Measurements from ENCODE around the gene PUM1. TPM values are rescaled to one million over a fixed set of nuclear protein-coding genes. Genes with fewer than 3 reads are reported as not detected.

PUM1 gene
- total and polyA plus RNA-seq, 2 donors: 35.4 to 36.3 TPM

- Histone ChIP-seq H3K27ac (ENCODE audit: low read depth in 1 of 2, low read length in 1 of 2) (no peak overlapping the region), H3K4me3 (ENCODE audit: low read length in 2 of 2) (no peak overlapping the region), H3K9me3 (ENCODE audit: control insufficient read depth in 2 of 2, insufficient read depth in 1 of 2, low read length in 1 of 2) (no peaks in the 10 kb centered on the region), H3K36me3 (ENCODE audit: control insufficient read depth in 2 of 2, insufficient read depth in 2 of 2, low read length in 1 of 2) (no peaks in the 10 kb centered on the region), H3K4me1 (ENCODE audit: control insufficient read depth in 2 of 2, insufficient read depth in 2 of 2, low read length in 2 of 2) (peaks cover 0 to 8% of the 10 kb centered on the region in 2 donors), H3K27me3 (ENCODE audit: control insufficient read depth in 2 of 2, insufficient read depth in 1 of 2, low read length in 1 of 2) (peaks cover 45 to 90% of the 10 kb centered on the region in 2 donors)
- 92% methylated on average over 9 of the region's 9 CpGs for WGBS
- no peak for DNase-seq (ENCODE audit: low read depth in 6 of 9, low spot score in 9 of 9)
These were observed 158.7 kb downstream of the PUM1 start for GRCh38 chr1:30906631-30907441.

DNA sequence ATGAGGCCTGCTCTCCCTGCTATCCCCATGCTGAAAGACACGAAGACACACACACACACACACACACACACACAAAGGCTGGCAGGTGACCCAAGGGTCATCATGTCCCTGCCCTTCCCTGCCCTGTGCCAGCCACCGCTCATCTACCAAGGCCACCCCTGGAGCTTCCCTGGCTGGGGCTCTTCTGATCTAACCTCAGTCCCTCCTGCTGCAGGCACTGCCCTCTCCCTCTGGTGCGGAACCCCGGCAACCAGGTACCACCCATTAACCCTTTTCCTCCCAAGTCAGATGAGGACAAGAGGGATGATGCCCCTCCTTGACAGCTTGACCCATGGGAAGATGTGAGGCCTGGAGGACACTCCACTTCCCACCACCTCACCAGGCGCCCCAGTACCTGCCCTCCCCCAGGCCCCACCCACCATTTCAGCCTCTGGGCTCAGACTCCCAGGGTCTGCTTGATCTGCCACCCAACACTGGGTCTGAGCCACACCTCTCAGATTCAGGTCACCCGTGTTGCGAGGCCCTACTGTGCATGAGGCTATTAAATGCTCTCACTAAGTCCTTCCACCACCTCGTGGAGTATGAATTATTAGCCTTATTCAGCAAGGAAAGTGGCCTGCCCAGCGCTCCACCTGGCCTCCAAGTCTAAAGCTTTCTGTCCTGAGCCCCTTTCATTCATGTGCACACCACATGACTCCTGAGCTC is 159.4 kb downstream of the PUM1 start:
- no peak overlapping the region for H3K27ac ChIP-seq (ENCODE audit: low read depth in 1 of 2, low read length in 1 of 2)
- WGBS: 72% methylated on average over 9 of the region's 9 CpGs
- peaks cover 0 to 8% of the 10 kb centered on the region in 2 donors for H3K4me1 ChIP-seq (ENCODE audit: control insufficient read depth in 2 of 2, insufficient read depth in 2 of 2, low read length in 2 of 2)
- H3K27me3 ChIP-seq (ENCODE audit: control insufficient read depth in 2 of 2, insufficient read depth in 1 of 2, low read length in 1 of 2): peaks cover 45 to 88% of the 10 kb centered on the region in 2 donors
- H3K9me3 ChIP-seq (ENCODE audit: control insufficient read depth in 2 of 2, insufficient read depth in 1 of 2, low read length in 1 of 2): no peaks in the 10 kb centered on the region
- no peaks in the 10 kb centered on the region for H3K36me3 ChIP-seq (ENCODE audit: control insufficient read depth in 2 of 2, insufficient read depth in 2 of 2, low read length in 1 of 2)
- no peak for DNase-seq (ENCODE audit: low read depth in 6 of 9, low spot score in 9 of 9)
- H3K4me3 ChIP-seq (ENCODE audit: low read length in 2 of 2): no peak overlapping the region

- 93% methylated on average over 1 of the region's 1 CpG for WGBS
- peaks cover 39 to 84% of the 10 kb centered on the region in 2 donors for H3K27me3 ChIP-seq (ENCODE audit: control insufficient read depth in 2 of 2, insufficient read depth in 1 of 2, low read length in 1 of 2)
- H3K4me1 ChIP-seq (ENCODE audit: control insufficient read depth in 2 of 2, insufficient read depth in 2 of 2, low read length in 2 of 2): peaks cover 0 to 8% of the 10 kb centered on the region in 2 donors
- no peak overlapping the region for H3K4me3 ChIP-seq (ENCODE audit: low read length in 2 of 2)
- H3K36me3 ChIP-seq (ENCODE audit: control insufficient read depth in 2 of 2, insufficient read depth in 2 of 2, low read length in 1 of 2): no peaks in the 10 kb centered on the region
- DNase-seq (ENCODE audit: low read depth in 6 of 9, low spot score in 9 of 9): no peak
- no peak overlapping the region for H3K27ac ChIP-seq (ENCODE audit: low read depth in 1 of 2, low read length in 1 of 2)
- no peaks in the 10 kb centered on the region for H3K9me3 ChIP-seq (ENCODE audit: control insufficient read depth in 2 of 2, insufficient read depth in 1 of 2, low read length in 1 of 2)
These were observed 160.1 kb downstream of the PUM1 start for GRCh38 chr1:30905403-30905802.

- Histone ChIP-seq H3K27ac (ENCODE audit: low read depth in 1 of 2, low read length in 1 of 2) (no peak overlapping the region), H3K4me3 (ENCODE audit: low read length in 2 of 2) (no peak overlapping the region), H3K36me3 (ENCODE audit: control insufficient read depth in 2 of 2, insufficient read depth in 2 of 2, low read length in 1 of 2) (no peaks in the 10 kb centered on the region), H3K9me3 (ENCODE audit: control insufficient read depth in 2 of 2, insufficient read depth in 1 of 2, low read length in 1 of 2) (no peaks in the 10 kb centered on the region), H3K4me1 (ENCODE audit: control insufficient read depth in 2 of 2, insufficient read depth in 2 of 2, low read length in 2 of 2) (peaks cover 0 to 8% of the 10 kb centered on the region in 2 donors), H3K27me3 (ENCODE audit: control insufficient read depth in 2 of 2, insufficient read depth in 1 of 2, low read length in 1 of 2) (peaks cover 37 to 80% of the 10 kb centered on the region in 2 donors)
- no peak for DNase-seq (ENCODE audit: low read depth in 6 of 9, low spot score in 9 of 9)
- WGBS: 91% methylated on average over 1 of the region's 1 CpG
These were observed 160.6 kb downstream of the PUM1 start for GRCh38 chr1:30904962-30905335.

DNA sequence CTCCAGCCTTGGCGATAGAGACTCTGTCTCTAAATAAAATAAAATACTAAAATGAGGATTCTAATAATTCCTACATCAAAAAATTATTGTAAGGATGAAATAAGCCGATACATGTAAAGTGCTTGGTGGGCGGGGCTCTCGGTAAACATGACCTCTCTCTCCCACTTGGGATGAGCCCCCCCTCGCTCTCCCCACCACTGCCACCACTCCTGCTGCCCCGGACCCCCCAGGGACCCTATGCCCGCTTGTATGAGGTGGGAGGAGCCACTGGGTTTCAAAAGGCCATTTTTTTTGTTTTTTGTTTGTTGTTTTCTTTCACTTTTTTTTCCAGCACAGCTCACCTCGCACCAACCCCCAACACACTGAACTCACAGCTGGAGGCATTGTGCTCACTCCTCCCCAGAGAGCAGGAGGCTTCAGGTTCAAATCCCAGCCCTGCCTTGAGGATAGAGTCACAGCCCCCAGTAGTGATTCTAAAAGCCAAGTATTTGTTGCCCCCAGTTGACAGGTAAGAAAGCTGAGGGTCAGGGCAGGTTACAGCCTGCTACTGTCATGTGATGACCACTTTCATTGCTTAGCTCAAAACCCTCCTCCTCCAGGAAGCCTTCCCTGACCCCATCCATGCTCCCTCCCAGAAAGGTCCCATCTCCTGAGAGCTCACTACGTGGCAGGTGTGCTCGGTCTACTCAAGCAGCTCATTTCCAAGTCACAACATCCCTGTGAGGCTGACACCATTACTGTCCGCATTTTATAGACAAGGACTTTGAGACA is 161.1 kb downstream of the PUM1 start:
- no peak for DNase-seq (ENCODE audit: low read depth in 6 of 9, low spot score in 9 of 9)
- H3K9me3 ChIP-seq (ENCODE audit: control insufficient read depth in 2 of 2, insufficient read depth in 1 of 2, low read length in 1 of 2): no peaks in the 10 kb centered on the region
- WGBS: 71% methylated on average over 11 of the region's 11 CpGs
- no peak overlapping the region for H3K4me3 ChIP-seq (ENCODE audit: low read length in 2 of 2)
- peaks cover 0 to 7% of the 10 kb centered on the region in 2 donors for H3K4me1 ChIP-seq (ENCODE audit: control insufficient read depth in 2 of 2, insufficient read depth in 2 of 2, low read length in 2 of 2)
- H3K36me3 ChIP-seq (ENCODE audit: control insufficient read depth in 2 of 2, insufficient read depth in 2 of 2, low read length in 1 of 2): no peaks in the 10 kb centered on the region
- no peak overlapping the region for H3K27ac ChIP-seq (ENCODE audit: low read depth in 1 of 2, low read length in 1 of 2)
- peaks cover 33 to 74% of the 10 kb centered on the region in 2 donors for H3K27me3 ChIP-seq (ENCODE audit: control insufficient read depth in 2 of 2, insufficient read depth in 1 of 2, low read length in 1 of 2)

DNA sequence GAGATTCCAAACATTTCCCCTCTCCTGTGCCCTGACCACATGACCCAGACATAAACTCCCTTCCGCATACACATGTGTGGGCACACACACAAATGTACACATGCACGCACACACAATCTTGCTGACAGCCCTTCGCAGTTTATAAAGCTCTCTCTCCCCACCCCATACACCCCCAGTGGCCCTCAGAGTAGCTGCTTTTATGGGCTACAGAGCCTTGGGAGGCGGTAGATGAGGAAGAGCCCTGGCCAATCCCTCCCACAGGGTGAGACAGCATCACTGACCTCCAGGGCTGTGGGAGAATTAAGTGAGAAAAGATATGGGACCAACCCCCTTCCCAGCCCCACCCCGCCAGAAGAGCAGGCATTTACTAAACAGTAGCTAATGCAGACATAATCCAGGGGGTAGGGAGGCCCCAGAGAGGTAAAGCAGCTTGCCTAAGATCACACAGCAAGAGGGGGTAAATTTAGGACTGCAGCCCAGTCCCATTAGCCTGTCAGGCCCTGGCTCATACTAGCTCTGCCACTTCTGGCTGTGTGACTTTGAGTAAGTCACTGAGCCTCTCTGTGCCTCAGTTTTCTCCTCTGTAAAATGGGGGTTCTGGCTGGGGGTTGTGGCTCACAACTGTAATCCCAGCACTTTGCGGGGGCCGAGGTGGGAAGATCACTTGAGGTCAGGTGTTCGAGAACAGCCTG is 162.0 kb downstream of the PUM1 start:
- H3K9me3 ChIP-seq (ENCODE audit: control insufficient read depth in 2 of 2, insufficient read depth in 1 of 2, low read length in 1 of 2): no peaks in the 10 kb centered on the region
- no peak for DNase-seq (ENCODE audit: low read depth in 6 of 9, low spot score in 9 of 9)
- WGBS: 88% methylated on average over 8 of the region's 8 CpGs
- H3K36me3 ChIP-seq (ENCODE audit: control insufficient read depth in 2 of 2, insufficient read depth in 2 of 2, low read length in 1 of 2): no peaks in the 10 kb centered on the region
- H3K4me3 ChIP-seq (ENCODE audit: low read length in 2 of 2): no peak overlapping the region
- H3K27me3 ChIP-seq (ENCODE audit: control insufficient read depth in 2 of 2, insufficient read depth in 1 of 2, low read length in 1 of 2): peaks cover 27 to 67% of the 10 kb centered on the region in 2 donors
- no peak overlapping the region for H3K27ac ChIP-seq (ENCODE audit: low read depth in 1 of 2, low read length in 1 of 2)
- peaks cover 0 to 2% of the 10 kb centered on the region in 2 donors for H3K4me1 ChIP-seq (ENCODE audit: control insufficient read depth in 2 of 2, insufficient read depth in 2 of 2, low read length in 2 of 2)

GRCh38 chr1:30902593-30903290 is 162.8 kb downstream of the PUM1 start:
- Histone ChIP-seq H3K27me3 (ENCODE audit: control insufficient read depth in 2 of 2, insufficient read depth in 1 of 2, low read length in 1 of 2) (peaks cover 21 to 63% of the 10 kb centered on the region in 2 donors), H3K4me3 (ENCODE audit: low read length in 2 of 2) (no peak overlapping the region), H3K27ac (ENCODE audit: low read depth in 1 of 2, low read length in 1 of 2) (no peak overlapping the region), H3K36me3 (ENCODE audit: control insufficient read depth in 2 of 2, insufficient read depth in 2 of 2, low read length in 1 of 2) (no peaks in the 10 kb centered on the region), H3K4me1 (ENCODE audit: control insufficient read depth in 2 of 2, insufficient read depth in 2 of 2, low read length in 2 of 2) (no peaks in the 10 kb centered on the region), H3K9me3 (ENCODE audit: control insufficient read depth in 2 of 2, insufficient read depth in 1 of 2, low read length in 1 of 2) (no peaks in the 10 kb centered on the region)
- 82% methylated on average over 9 of the region's 9 CpGs for WGBS
- DNase-seq (ENCODE audit: low read depth in 6 of 9, low spot score in 9 of 9): no peak

DNA sequence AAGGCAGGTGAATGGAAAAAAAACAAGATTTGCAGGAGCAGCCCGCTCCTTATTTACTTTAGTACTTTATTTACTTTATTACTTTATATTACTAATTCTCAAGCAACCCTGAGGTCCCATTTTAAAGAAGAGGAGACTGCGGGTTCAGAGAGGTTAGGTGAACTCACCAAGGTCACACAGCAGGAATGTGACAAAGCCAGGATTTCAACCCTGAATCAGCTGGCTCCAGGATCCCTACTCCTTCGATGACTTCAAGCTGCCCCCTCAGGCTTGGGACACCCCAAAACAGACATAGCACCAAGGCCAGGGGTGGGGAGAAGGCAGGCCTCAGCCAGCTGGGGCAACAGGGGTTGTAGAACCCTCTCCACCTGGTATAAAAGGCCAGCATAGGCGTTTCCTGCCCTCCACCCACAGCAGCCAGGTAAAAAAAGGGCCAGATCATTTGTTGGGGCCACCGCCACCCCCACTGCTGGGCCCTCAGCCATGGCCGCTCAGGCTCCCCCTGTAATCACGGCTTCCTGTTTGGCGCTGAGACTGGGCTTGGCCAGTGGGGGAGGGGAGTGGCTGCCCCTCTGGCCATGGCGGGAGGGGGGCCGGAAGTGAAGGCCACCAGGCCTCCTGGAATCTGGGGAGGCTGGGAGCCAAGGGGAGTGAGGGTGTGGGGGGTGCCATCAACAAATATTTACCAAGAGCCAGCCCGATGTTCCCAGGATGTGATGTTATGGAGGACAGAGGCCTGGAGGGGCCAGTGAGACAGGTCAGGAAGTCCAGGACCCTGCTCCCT is 163.5 kb downstream of the PUM1 start:
- DNase-seq (ENCODE audit: low read depth in 6 of 9, low spot score in 9 of 9): no peak
- WGBS: 58% methylated on average over 11 of the region's 11 CpGs
- no peak overlapping the region for H3K4me3 ChIP-seq (ENCODE audit: low read length in 2 of 2)
- H3K27ac ChIP-seq (ENCODE audit: low read depth in 1 of 2, low read length in 1 of 2): no peak overlapping the region
- H3K27me3 ChIP-seq (ENCODE audit: control insufficient read depth in 2 of 2, insufficient read depth in 1 of 2, low read length in 1 of 2): peaks cover 14 to 56% of the 10 kb centered on the region in 2 donors
- no peaks in the 10 kb centered on the region for H3K36me3 ChIP-seq (ENCODE audit: control insufficient read depth in 2 of 2, insufficient read depth in 2 of 2, low read length in 1 of 2)
- H3K4me1 ChIP-seq (ENCODE audit: control insufficient read depth in 2 of 2, insufficient read depth in 2 of 2, low read length in 2 of 2): no peaks in the 10 kb centered on the region
- no peaks in the 10 kb centered on the region for H3K9me3 ChIP-seq (ENCODE audit: control insufficient read depth in 2 of 2, insufficient read depth in 1 of 2, low read length in 1 of 2)

All from thymus (tissue), 11 donors.